GM19193 (cell line): ENCODE results near the gene FARS2.

Experiments
- POLR2A ChIP-seq: IDR thresholded peaks from 4 replicates; pipeline ENCODE4 v1.6.1; 2011; ENCODE audit not compliant: insufficient read depth, insufficient read length; ENCODE audit errors: extremely low read depth

Gene FARS2

GRCh38 chr6:5666695-5667094 lies 405.4 kb downstream of the FARS2 start:
- no peak for TF ChIP-seq POLR2A

GRCh38 chr6:5667737-5668136 lies 406.4 kb downstream of the FARS2 start:
- TF ChIP-seq POLR2A = no peak

- no peak for TF ChIP-seq POLR2A
These were observed 409.1 kb downstream of the FARS2 start for GRCh38 chr6:5670381-5670780.

- no peak for TF ChIP-seq POLR2A
These were observed 409.7 kb downstream of the FARS2 start for GRCh38 chr6:5670811-5671561.

- TF ChIP-seq POLR2A = no peak
These were observed 410.6 kb downstream of the FARS2 start for GRCh38 chr6:5671601-5672559.

- TF ChIP-seq POLR2A = no peak
These were observed 411.3 kb downstream of the FARS2 start for GRCh38 chr6:5672581-5673011.

GRCh38 chr6:5673019-5673790 lies 411.9 kb downstream of the FARS2 start:
- TF ChIP-seq POLR2A = no peak

- no peak for TF ChIP-seq POLR2A
These were observed 412.8 kb downstream of the FARS2 start for GRCh38 chr6:5674141-5674540.

GRCh38 chr6:5674721-5675120 lies 413.4 kb downstream of the FARS2 start:
- no peak for TF ChIP-seq POLR2A

- no peak for TF ChIP-seq POLR2A
These were observed 415.4 kb downstream of the FARS2 start for GRCh38 chr6:5676701-5677100.

GRCh38 chr6:5677219-5678000 lies 416.1 kb downstream of the FARS2 start:
- TF ChIP-seq POLR2A = no peak

GRCh38 chr6:5679270-5679669 lies 418.0 kb downstream of the FARS2 start:
- no peak for TF ChIP-seq POLR2A

GRCh38 chr6:5679691-5680090 lies 418.4 kb downstream of the FARS2 start:
- no peak for TF ChIP-seq POLR2A

GRCh38 chr6:5680095-5680494 lies 418.8 kb downstream of the FARS2 start:
- TF ChIP-seq POLR2A = no peak

GRCh38 chr6:5681480-5681879 lies 420.2 kb downstream of the FARS2 start:
- TF ChIP-seq POLR2A = no peak

- no peak for TF ChIP-seq POLR2A
These were observed 421.2 kb downstream of the FARS2 start for GRCh38 chr6:5682530-5682929.
